ENCODE results near the gene C5. TPM values are rescaled to one million over a fixed set of nuclear protein-coding genes. Genes with fewer than 3 reads are reported as not detected.
"Not testable (repeated sequence)": the region's sequence is repeated elsewhere in the genome, so short reads cannot be mapped to it uniquely, and the experiment has no call there.

Gene C5
- total RNA-seq, 2 donors from 2014 or later: 1.5 to 1.6 TPM

GRCh38 chr9:120979797-120980196, 70.3 kb downstream of the C5 start:
- no peak for DNase-seq
- H3K4me3 ChIP-seq: no peak overlapping the region
- intact Hi-C loops (cut with DNase I): no loop called here
- H3K9ac ChIP-seq (ENCODE audit: low read depth in 2 of 2, low read length in 2 of 2): no peak overlapping the region
- no peak for TF ChIP-seq CTCF (IDR thresholded peaks at IDR 0.05)
- H3K9me3 ChIP-seq: no peaks in the 10 kb centered on the region
- no peaks in the 10 kb centered on the region for H3K4me1 ChIP-seq
- no peaks in the 10 kb centered on the region for H3K36me3 ChIP-seq
- H3K27ac ChIP-seq: no peak overlapping the region
- no peaks in the 10 kb centered on the region for H3K27me3 ChIP-seq

GRCh38 chr9:120978987-120979386, 71.1 kb downstream of the C5 start:
- Histone ChIP-seq H3K4me1 (no peaks in the 10 kb centered on the region), H3K9ac (ENCODE audit: low read depth in 2 of 2, low read length in 2 of 2) (no peak overlapping the region), H3K27ac (no peak overlapping the region), H3K9me3 (no peaks in the 10 kb centered on the region), H3K27me3 (no peaks in the 10 kb centered on the region), H3K4me3 (no peak overlapping the region), H3K36me3 (no peaks in the 10 kb centered on the region)
- no peak for DNase-seq
- intact Hi-C loops (cut with DNase I): no loop called here
- TF ChIP-seq CTCF (IDR thresholded peaks at IDR 0.05): no peak

GRCh38 chr9:120977321-120977720, 72.8 kb downstream of the C5 start:
- no peak for DNase-seq
- H3K4me3 ChIP-seq: no peak overlapping the region
- H3K9ac ChIP-seq (ENCODE audit: low read depth in 2 of 2, low read length in 2 of 2): no peak overlapping the region
- intact Hi-C loops (cut with DNase I): no loop called here
- no peaks in the 10 kb centered on the region for H3K4me1 ChIP-seq
- H3K27ac ChIP-seq: no peak overlapping the region
- H3K27me3 ChIP-seq: no peaks in the 10 kb centered on the region
- no peaks in the 10 kb centered on the region for H3K9me3 ChIP-seq
- H3K36me3 ChIP-seq: no peaks in the 10 kb centered on the region
- no peak for TF ChIP-seq CTCF (IDR thresholded peaks at IDR 0.05)

- no peak for DNase-seq
- H3K4me3 ChIP-seq: no peak overlapping the region
- H3K4me1 ChIP-seq: no peaks in the 10 kb centered on the region
- H3K9ac ChIP-seq (ENCODE audit: low read depth in 2 of 2, low read length in 2 of 2): no peak overlapping the region
- intact Hi-C loops (cut with DNase I): no loop called here
- no peak overlapping the region for H3K27ac ChIP-seq
- H3K27me3 ChIP-seq: no peaks in the 10 kb centered on the region
- TF ChIP-seq CTCF (IDR thresholded peaks at IDR 0.05): no peak
- H3K9me3 ChIP-seq: no peaks in the 10 kb centered on the region
- no peaks in the 10 kb centered on the region for H3K36me3 ChIP-seq
These were observed 75.2 kb downstream of the C5 start for GRCh38 chr9:120974921-120975320.

GRCh38 chr9:120974181-120974580, 75.9 kb downstream of the C5 start:
- Histone ChIP-seq H3K27ac (no peak overlapping the region), H3K4me1 (no peaks in the 10 kb centered on the region), H3K27me3 (no peaks in the 10 kb centered on the region), H3K9ac (ENCODE audit: low read depth in 2 of 2, low read length in 2 of 2) (no peak overlapping the region), H3K9me3 (no peaks in the 10 kb centered on the region), H3K4me3 (no peak overlapping the region), H3K36me3 (no peaks in the 10 kb centered on the region)
- intact Hi-C loops (cut with DNase I): no loop called here
- DNase-seq: no peak
- TF ChIP-seq CTCF (IDR thresholded peaks at IDR 0.05): no peak

GRCh38 chr9:120971938-120972337, 78.1 kb downstream of the C5 start:
- H3K27me3 ChIP-seq: no peaks in the 10 kb centered on the region
- H3K4me1 ChIP-seq: no peaks in the 10 kb centered on the region
- no peak overlapping the region for H3K4me3 ChIP-seq
- no peak for DNase-seq
- no peaks in the 10 kb centered on the region for H3K9me3 ChIP-seq
- no peak overlapping the region for H3K9ac ChIP-seq (ENCODE audit: low read depth in 2 of 2, low read length in 2 of 2)
- no peaks in the 10 kb centered on the region for H3K36me3 ChIP-seq
- TF ChIP-seq CTCF (IDR thresholded peaks at IDR 0.05): no peak
- no peak overlapping the region for H3K27ac ChIP-seq
- intact Hi-C loops (cut with DNase I): no loop called here

- H3K36me3 ChIP-seq; H3K27me3 ChIP-seq; intact Hi-C loops (cut with DNase I); H3K4me3 ChIP-seq; H3K9ac ChIP-seq (ENCODE audit: low read depth in 2 of 2, low read length in 2 of 2); H3K9me3 ChIP-seq; H3K4me1 ChIP-seq; DNase-seq; H3K27ac ChIP-seq: not testable (repeated sequence)
These were observed 78.6 kb downstream of the C5 start for GRCh38 chr9:120971471-120971870.
